GM23338 (cell line): ENCODE data around the gene ETAA1. TPM values are rescaled to one million over a fixed set of nuclear protein-coding genes. Genes with fewer than 3 reads are reported as not detected.

ENCODE experiments used
- ATAC-seq: fragments of 200-7000 bp; cut with Tn5 transposase; 3 replicates; pipeline ENCODE4 v1.9.1; 2020
- DNase-seq: peaks from one replicate; pipeline ENCODE4 v3.0.0-alpha.2; 2015; ENCODE audit warnings: low spot score
- H2AFZ ChIP-seq: fragments of 200-600 bp; sonication (generic); 2 replicates; pipeline ENCODE4 v1.8.0; 2016; ENCODE audit warnings: antibody characterized with exemption, mild to moderate bottlenecking, moderate library complexity
- H3F3A ChIP-seq: fragments of 200-600 bp; sonication (generic); replicated peaks from 2 replicates; pipeline ENCODE4 v1.8.0; 2017; ENCODE audit warnings: antibody characterized with exemption, mixed run types, low read depth
- H3K27ac ChIP-seq: fragments of 200-600 bp; sonication (generic); 2 replicates; pipeline ENCODE4 v1.6.1; 2016; ENCODE audit warnings: low read depth
- H3K27me3 ChIP-seq: fragments of 200-600 bp; sonication (generic); 2 replicates; pipeline ENCODE4 v1.8.0; 2016; ENCODE audit warnings: mild to moderate bottlenecking, mixed run types, moderate library complexity; ENCODE audit not compliant: insufficient read depth
- H3K36me3 ChIP-seq: fragments of 200-600 bp; sonication (generic); 2 replicates; pipeline ENCODE4 v1.8.0; 2016; ENCODE audit warnings: mild to moderate bottlenecking; ENCODE audit not compliant: insufficient read depth
- H3K4me1 ChIP-seq: fragments of 200-600 bp; sonication (generic); 2 replicates; pipeline ENCODE4 v1.8.0; 2016; ENCODE audit warnings: mild to moderate bottlenecking, moderate library complexity; ENCODE audit not compliant: insufficient read depth
- H3K4me2 ChIP-seq: fragments of 200-600 bp; sonication (generic); 2 replicates; pipeline ENCODE4 v1.7.1; 2017; ENCODE audit warnings: mixed run types
- H3K4me3 ChIP-seq: fragments of 200-600 bp; sonication (generic); 2 replicates; pipeline ENCODE4 v1.6.1; 2016; ENCODE audit warnings: mixed run types
- H3K79me2 ChIP-seq: fragments of 200-600 bp; sonication (generic); replicated peaks from 2 replicates; pipeline ENCODE4 v1.8.0; 2017; ENCODE audit warnings: mild to moderate bottlenecking; ENCODE audit not compliant: insufficient read depth
- H3K9me2 ChIP-seq: fragments of 200-600 bp; sonication (generic); 2 replicates; pipeline ENCODE4 v1.8.0; 2017; ENCODE audit not compliant: insufficient read depth
- H4K20me1 ChIP-seq: fragments of 200-600 bp; sonication (generic); replicated peaks from 2 replicates; pipeline ENCODE4 v1.8.0; 2017; ENCODE audit warnings: mild to moderate bottlenecking; ENCODE audit not compliant: insufficient read depth
- H3K27ac Mint-ChIP-seq: 2 replicates; pipeline ENCODE4 v1.8.0; 2020; ENCODE audit warnings: inconsistent platforms, mild to moderate bottlenecking, moderate library complexity, mixed read lengths
- H3K27me3 Mint-ChIP-seq: 3 replicates; pipeline ENCODE4 v1.8.0; 2022; ENCODE audit warnings: low read depth, mild to moderate bottlenecking, moderate library complexity, mixed read lengths, inconsistent platforms; ENCODE audit not compliant: insufficient read depth, poor library complexity
- H3K36me3 Mint-ChIP-seq: 3 replicates; pipeline ENCODE4 v1.8.0; 2021; ENCODE audit warnings: low read depth, mild to moderate bottlenecking, inconsistent platforms, moderate library complexity, mixed read lengths
- H3K4me1 Mint-ChIP-seq: 3 replicates; pipeline ENCODE4 v1.8.0; 2020; ENCODE audit warnings: mild to moderate bottlenecking, inconsistent platforms, mixed read lengths
- H3K4me3 Mint-ChIP-seq: 3 replicates; pipeline ENCODE4 v1.8.0; 2021; ENCODE audit warnings: moderate library complexity, mild to moderate bottlenecking, inconsistent platforms, mixed read lengths
- H3K9me3 Mint-ChIP-seq: 3 replicates; pipeline ENCODE4 v1.8.0; 2020; ENCODE audit warnings: moderate library complexity, mild to moderate bottlenecking, inconsistent platforms, mixed read lengths
- CTCF ChIP-seq, 2 experiments: fragments of 200-600 bp in 1 of 2; sonication (generic) in 1 of 2; conservative IDR thresholded peaks; 2 replicates each; pipeline versions ENCODE4 v1.5.1 to v1.6.1; 2016 to 2017; ENCODE audit warnings: antibody characterized with exemption in 2 of 2, low read depth in 2 of 2, mild to moderate bottlenecking in 2 of 2, moderate library complexity in 1 of 2
- ETS1 ChIP-seq: IDR thresholded peaks from 2 replicates; pipeline ENCODE4 v1.6.1; 2016; ENCODE audit warnings: antibody characterized with exemption
- EZH2 ChIP-seq: fragments of 200-600 bp; sonication (generic); IDR thresholded peaks from one replicate; pipeline ENCODE4 v1.8.0; 2017; ENCODE audit warnings: antibody characterized with exemption, mild to moderate bottlenecking, low read depth; ENCODE audit not compliant: unreplicated experiment
- JUNB ChIP-seq: IDR thresholded peaks from one replicate; pipeline ENCODE4 v1.6.1; 2016; ENCODE audit warnings: antibody characterized with exemption; ENCODE audit not compliant: unreplicated experiment
- NANOG ChIP-seq: IDR thresholded peaks from 2 replicates; pipeline ENCODE4 v1.6.1; 2016; ENCODE audit warnings: antibody characterized with exemption, borderline replicate concordance
- POLR2AphosphoS5 ChIP-seq: IDR thresholded peaks from 2 replicates; pipeline ENCODE4 v1.6.1; 2016; ENCODE audit warnings: antibody characterized with exemption, low read depth
- REST ChIP-seq: IDR thresholded peaks from one replicate; pipeline ENCODE4 v1.6.1; 2018; ENCODE audit warnings: antibody characterized with exemption; ENCODE audit not compliant: unreplicated experiment
- STAT1 ChIP-seq: IDR thresholded peaks from one replicate; pipeline ENCODE4 v1.6.1; 2016; ENCODE audit warnings: antibody characterized with exemption; ENCODE audit not compliant: unreplicated experiment
- ZNF114 ChIP-seq: fragments of 250-450 bp; sonication (Bioruptor Pico); IDR thresholded peaks from 2 replicates; pipeline ENCODE4 v1.5.0; 2020; ENCODE audit warnings: mild to moderate bottlenecking, moderate library complexity
- ZNF331 ChIP-seq: fragments of 250-450 bp; sonication (Bioruptor Pico); IDR thresholded peaks from 2 replicates; pipeline ENCODE4 v1.5.0; 2020; ENCODE audit warnings: low read depth, mild to moderate bottlenecking, moderate library complexity
- polyA plus RNA-seq: library from polyadenylated mRNA; unstranded; fragments of >200 nt; fragmentation: Nextera tagmentation; extraction: Ambion mirVana; gene quantifications from 2 replicates; pipeline ENCODE4 v1.2.1, GENCODE V29; 2016
- total RNA-seq: library from RNA; depleted of rRNA; stranded (reverse); fragments of >200 nt; shearing (Covaris generic); gene quantifications from 2 replicates; pipeline ENCODE4 v1.2.3, GENCODE V29; 2014

Gene ETAA1
- total and polyA plus RNA-seq, 2 experiments from 2014 or later: 22.2 to 45.5 TPM

GRCh38 chr2:67400560-67401485 is 3.7 kb downstream of the ETAA1 start:
- peaks cover 12% of the 10 kb centered on the region for H3K27me3 Mint-ChIP-seq
- no peaks in the 10 kb centered on the region for H4K20me1 ChIP-seq
- no peaks in the 10 kb centered on the region for H3K9me3 Mint-ChIP-seq
- H3K4me3 Mint-ChIP-seq: no peak overlapping the region
- H3K27ac Mint-ChIP-seq: no peak overlapping the region; the same call in 1 of the 2 replicates
- H3F3A ChIP-seq: no peaks in the 10 kb centered on the region
- H3K4me1 Mint-ChIP-seq: peaks cover 16% of the 10 kb centered on the region; the same call in 2 of the 3 replicates
- TF ChIP-seq JUNB: no peak
- TF ChIP-seq NANOG: no peak
- no peak for TF ChIP-seq EZH2
- H3K4me3 ChIP-seq: no peak overlapping the region
- no peaks in the 10 kb centered on the region for H3K9me2 ChIP-seq
- H3K79me2 ChIP-seq: peaks cover 29% of the 10 kb centered on the region
- H3K27ac ChIP-seq: no peak overlapping the region
- DNase-seq: no peak
- no peak for ATAC-seq
- H2AFZ ChIP-seq: no peak overlapping the region
- H3K36me3 Mint-ChIP-seq: peaks cover 38% of the 10 kb centered on the region; the same call in 2 of the 3 replicates
- H3K27me3 ChIP-seq: no peaks in the 10 kb centered on the region
- H3K36me3 ChIP-seq: peaks cover 36% of the 10 kb centered on the region; the same call in 1 of the 2 replicates
- H3K4me1 ChIP-seq: peaks cover 5% of the 10 kb centered on the region; the same call in 1 of the 2 replicates
- H3K4me2 ChIP-seq: no peak overlapping the region

GRCh38 chr2:67408346-67408745 is 11.2 kb downstream of the ETAA1 start:
- H3K9me2 ChIP-seq: no peaks in the 10 kb centered on the region
- H3F3A ChIP-seq: no peaks in the 10 kb centered on the region
- H3K4me2 ChIP-seq: no peak overlapping the region
- peaks cover 3% of the 10 kb centered on the region; the same call in 2 of the 3 replicates for H3K4me1 Mint-ChIP-seq
- H3K4me3 ChIP-seq: no peak overlapping the region
- no peaks in the 10 kb centered on the region for H3K9me3 Mint-ChIP-seq
- H3K36me3 ChIP-seq: peaks cover 34% of the 10 kb centered on the region; the same call in 1 of the 2 replicates
- H3K27ac Mint-ChIP-seq: no peak overlapping the region
- no peak for DNase-seq
- H3K36me3 Mint-ChIP-seq: peaks cover 36% of the 10 kb centered on the region; the same call in 2 of the 3 replicates
- H3K79me2 ChIP-seq: peaks cover 11% of the 10 kb centered on the region
- ATAC-seq: no peak
- H3K27me3 Mint-ChIP-seq: no peaks in the 10 kb centered on the region
- no peaks in the 10 kb centered on the region; the same call in 1 of the 2 replicates for H3K4me1 ChIP-seq
- no peak overlapping the region for H2AFZ ChIP-seq
- no peak overlapping the region for H3K4me3 Mint-ChIP-seq
- H3K27ac ChIP-seq: no peak overlapping the region
- no peaks in the 10 kb centered on the region for H3K27me3 ChIP-seq
- no peaks in the 10 kb centered on the region; the same call in 1 of the 2 replicates for H4K20me1 ChIP-seq
- TF ChIP-seq POLR2AphosphoS5: no peak
- TF ChIP-seq ETS1: no peak
- TF ChIP-seq JUNB: no peak
- TF ChIP-seq REST: no peak
- no peak for TF ChIP-seq ZNF114
- TF ChIP-seq ZNF331 (CRISPR knock-in tag): no peak
- TF ChIP-seq CTCF (conservative IDR thresholded peaks at IDR 0.05; ENCODE audit: low read depth in 2 of 2): no peak
- TF ChIP-seq EZH2: no peak
- no peak for TF ChIP-seq NANOG
- no peak for TF ChIP-seq STAT1
